ENCODE data around the gene LPIN1. TPM values are rescaled to one million over a fixed set of nuclear protein-coding genes. Genes with fewer than 3 reads are reported as not detected.
A peak's percentile ranks its signal among the peaks of the same experiment; 100 is the strongest.

Gene LPIN1
- total and polyA plus RNA-seq, 2 of the 13 experiments (the other 11 are each of a cell fraction or from before 2014, with no cell fraction given) = 9.7 to 19.4 TPM

- TF ChIP-seq KIAA2018 (CRISPR knock-in tag; IDR thresholded peaks at IDR 0.05; ENCODE audit: borderline replicate concordance) (no peak), ZNF329 (CRISPR knock-in tag; IDR thresholded peaks at IDR 0.05; ENCODE audit: low read depth) (no peak), HHEX (CRISPR knock-in tag; IDR thresholded peaks at IDR 0.05) (no peak), ZNF432 (CRISPR knock-in tag; IDR thresholded peaks at IDR 0.05; ENCODE audit: borderline replicate concordance) (no peak), HDAC6 (IDR thresholded peaks at IDR 0.05; ENCODE audit: low read depth, low read length) (no peak), HMG20A (CRISPR knock-in tag; IDR thresholded peaks at IDR 0.05; ENCODE audit: borderline replicate concordance) (no peak), ZNF562 (CRISPR knock-in tag; IDR thresholded peaks at IDR 0.05; ENCODE audit: borderline replicate concordance) (no peak), ZNF430 (CRISPR knock-in tag; IDR thresholded peaks at IDR 0.05) (no peak), ZNF792 (CRISPR knock-in tag; IDR thresholded peaks at IDR 0.05) (peak; percentile 60; the same call in 1 of the 2 replicates), ZNF350 (CRISPR knock-in tag; IDR thresholded peaks at IDR 0.05; ENCODE audit: borderline replicate concordance, low read depth) (no peak; the same call in 1 of the 2 replicates), ZNF687 (CRISPR knock-in tag; IDR thresholded peaks at IDR 0.05) (peak; percentile 84), HIC2 (CRISPR knock-in tag; IDR thresholded peaks at IDR 0.05; ENCODE audit: low read depth) (no peak), NFKBIZ (CRISPR knock-in tag; IDR thresholded peaks at IDR 0.05) (no peak), JUND (CRISPR knock-in tag; IDR thresholded peaks at IDR 0.05) (no peak)
Measured at GRCh38 chr2:11698009-11698922, 48.2 kb upstream of the LPIN1 start (continued).
